ENCODE results near the gene GNAZ.

Gene GNAZ

GRCh38 chr22:23057331-23057730 is 13.0 kb upstream of the GNAZ start:
- H3K4me1 Mint-ChIP-seq (ENCODE audit: low read depth), result no peaks in the 10 kb centered on the region
- H3K9me3 Mint-ChIP-seq, result peaks cover 6% of the 10 kb centered on the region
- H3K27ac Mint-ChIP-seq, result no peak overlapping the region
- no peak overlapping the region for H3K4me3 Mint-ChIP-seq
- H3K36me3 Mint-ChIP-seq (ENCODE audit: low read depth), result no peaks in the 10 kb centered on the region
- peaks cover 9% of the 10 kb centered on the region for H3K27me3 Mint-ChIP-seq

- H3K27ac Mint-ChIP-seq, result no peak overlapping the region
- peaks cover 9% of the 10 kb centered on the region for H3K27me3 Mint-ChIP-seq
- no peaks in the 10 kb centered on the region for H3K36me3 Mint-ChIP-seq (ENCODE audit: low read depth)
- H3K4me3 Mint-ChIP-seq, result no peak overlapping the region
- H3K4me1 Mint-ChIP-seq (ENCODE audit: low read depth), result no peaks in the 10 kb centered on the region
- peaks cover 6% of the 10 kb centered on the region for H3K9me3 Mint-ChIP-seq
Observed at GRCh38 chr22:23058063-23058462, 12.3 kb upstream of the GNAZ start.

- Mint-ChIP-seq H3K27me3 (peaks cover 9% of the 10 kb centered on the region), H3K4me3 (no peak overlapping the region), H3K9me3 (peaks cover 6% of the 10 kb centered on the region), H3K36me3 (ENCODE audit: low read depth) (no peaks in the 10 kb centered on the region), H3K27ac (no peak overlapping the region), H3K4me1 (ENCODE audit: low read depth) (no peaks in the 10 kb centered on the region)
Observed at GRCh38 chr22:23058481-23059283, 11.6 kb upstream of the GNAZ start.

- Mint-ChIP-seq H3K4me3 (no peak overlapping the region), H3K27me3 (peaks cover 9% of the 10 kb centered on the region), H3K36me3 (ENCODE audit: low read depth) (no peaks in the 10 kb centered on the region), H3K4me1 (ENCODE audit: low read depth) (no peaks in the 10 kb centered on the region), H3K27ac (no peak overlapping the region), H3K9me3 (peaks cover 6% of the 10 kb centered on the region)
Observed at GRCh38 chr22:23059284-23059948, 10.9 kb upstream of the GNAZ start.

GRCh38 chr22:23060612-23061400 is 9.5 kb upstream of the GNAZ start:
- Mint-ChIP-seq H3K9me3 (peaks cover 6% of the 10 kb centered on the region), H3K4me1 (ENCODE audit: low read depth) (no peaks in the 10 kb centered on the region), H3K27me3 (peaks cover 6% of the 10 kb centered on the region), H3K4me3 (no peak overlapping the region), H3K36me3 (ENCODE audit: low read depth) (no peaks in the 10 kb centered on the region), H3K27ac (no peak overlapping the region)

- no peak overlapping the region for H3K27ac Mint-ChIP-seq
- H3K4me3 Mint-ChIP-seq, result no peak overlapping the region
- no peaks in the 10 kb centered on the region for H3K4me1 Mint-ChIP-seq (ENCODE audit: low read depth)
- peaks cover 6% of the 10 kb centered on the region for H3K9me3 Mint-ChIP-seq
- H3K27me3 Mint-ChIP-seq, result peaks cover 6% of the 10 kb centered on the region
- no peaks in the 10 kb centered on the region for H3K36me3 Mint-ChIP-seq (ENCODE audit: low read depth)
Observed at GRCh38 chr22:23061471-23062280, 8.6 kb upstream of the GNAZ start.

- Mint-ChIP-seq H3K4me3 (no peak overlapping the region), H3K27me3 (no peaks in the 10 kb centered on the region), H3K27ac (no peak overlapping the region), H3K4me1 (ENCODE audit: low read depth) (no peaks in the 10 kb centered on the region), H3K36me3 (ENCODE audit: low read depth) (no peaks in the 10 kb centered on the region), H3K9me3 (no peaks in the 10 kb centered on the region)
Observed at GRCh38 chr22:23062616-23063538, 7.4 kb upstream of the GNAZ start.

GRCh38 chr22:23063539-23064380 is 6.6 kb upstream of the GNAZ start:
- Mint-ChIP-seq H3K27me3 (peaks cover 2% of the 10 kb centered on the region), H3K4me1 (ENCODE audit: low read depth) (no peaks in the 10 kb centered on the region), H3K36me3 (ENCODE audit: low read depth) (no peaks in the 10 kb centered on the region), H3K27ac (no peak overlapping the region), H3K4me3 (no peak overlapping the region), H3K9me3 (no peaks in the 10 kb centered on the region)

- Mint-ChIP-seq H3K27ac (no peak overlapping the region), H3K36me3 (ENCODE audit: low read depth) (no peaks in the 10 kb centered on the region), H3K4me3 (no peak overlapping the region), H3K9me3 (no peaks in the 10 kb centered on the region), H3K27me3 (peaks cover 7% of the 10 kb centered on the region), H3K4me1 (ENCODE audit: low read depth) (peaks cover 1% of the 10 kb centered on the region)
Observed at GRCh38 chr22:23064381-23065068, 5.8 kb upstream of the GNAZ start.

- H3K4me3 Mint-ChIP-seq, result no peak overlapping the region
- H3K9me3 Mint-ChIP-seq, result no peaks in the 10 kb centered on the region
- H3K4me1 Mint-ChIP-seq (ENCODE audit: low read depth), result peaks cover 5% of the 10 kb centered on the region
- H3K27me3 Mint-ChIP-seq, result peaks cover 7% of the 10 kb centered on the region
- no peaks in the 10 kb centered on the region for H3K36me3 Mint-ChIP-seq (ENCODE audit: low read depth)
- no peak overlapping the region for H3K27ac Mint-ChIP-seq
Observed at GRCh38 chr22:23065069-23065451, 5.3 kb upstream of the GNAZ start.

- Mint-ChIP-seq H3K36me3 (ENCODE audit: low read depth) (no peaks in the 10 kb centered on the region), H3K4me3 (no peak overlapping the region), H3K9me3 (no peaks in the 10 kb centered on the region), H3K4me1 (ENCODE audit: low read depth) (peaks cover 5% of the 10 kb centered on the region), H3K27me3 (peaks cover 7% of the 10 kb centered on the region), H3K27ac (peak overlapping the region; percentile 31)
Observed at GRCh38 chr22:23065495-23066122, 4.7 kb upstream of the GNAZ start.

- peak overlapping the region; percentile 31 for H3K27ac Mint-ChIP-seq
- peaks cover 8% of the 10 kb centered on the region for H3K27me3 Mint-ChIP-seq
Observed at GRCh38 chr22:23066200-23067022, 3.9 kb upstream of the GNAZ start.

More at GRCh38 chr22:23066200-23067022, 3.9 kb upstream of the GNAZ start:
- Mint-ChIP-seq H3K9me3 (no peaks in the 10 kb centered on the region), H3K36me3 (ENCODE audit: low read depth) (no peaks in the 10 kb centered on the region), H3K4me3 (no peak overlapping the region), H3K4me1 (ENCODE audit: low read depth) (peaks cover 8% of the 10 kb centered on the region)

Data from stimulated activated naive CD8-positive, alpha-beta T cell treated with anti-CD3 and anti-CD28 coated beads, Interleukin-15, Interleukin-2, amounts not matched to agents 100 ng/mL and 50 ng/mL, for 24 hours (primary cell).